Measurements from ENCODE around the gene OCA2.
"Not testable (repeated sequence)": the region's sequence is repeated elsewhere in the genome, so short reads cannot be mapped to it uniquely, and the experiment has no call there.

OCA2 gene

GRCh38 chr15:27744641-27745040 lies 354.5 kb downstream of the OCA2 start:
- no peaks in the 10 kb centered on the region for H3K36me3 Mint-ChIP-seq
- H3K27ac Mint-ChIP-seq: no peak overlapping the region
- no peaks in the 10 kb centered on the region for H3K4me1 Mint-ChIP-seq
- no peak for DNase-seq (ENCODE audit: low spot score in 2 of 2)
- peaks cover 13% of the 10 kb centered on the region for H3K9me3 Mint-ChIP-seq
- H3K4me3 Mint-ChIP-seq: no peak overlapping the region
- no peak for ATAC-seq

- no peaks in the 10 kb centered on the region for H3K36me3 Mint-ChIP-seq
- ATAC-seq (no peak), DNase-seq (ENCODE audit: low spot score in 2 of 2) (peak in 1 of 2 donors; percentile 15)
- H3K4me3 Mint-ChIP-seq: no peak overlapping the region
- peaks cover 15% of the 10 kb centered on the region for H3K9me3 Mint-ChIP-seq
- H3K27ac Mint-ChIP-seq: no peak overlapping the region
- no peaks in the 10 kb centered on the region for H3K4me1 Mint-ChIP-seq
Measured at GRCh38 chr15:27743638-27744037, 355.5 kb downstream of the OCA2 start.

- DNase-seq (ENCODE audit: low spot score in 2 of 2) (peak in 1 of 2 donors; percentile 13), ATAC-seq (no peak)
- no peak overlapping the region for H3K4me3 Mint-ChIP-seq
- H3K36me3 Mint-ChIP-seq: no peaks in the 10 kb centered on the region
- no peak overlapping the region for H3K27ac Mint-ChIP-seq
- H3K9me3 Mint-ChIP-seq: peaks cover 15% of the 10 kb centered on the region
- no peaks in the 10 kb centered on the region for H3K4me1 Mint-ChIP-seq
Measured at GRCh38 chr15:27742751-27743477, 356.2 kb downstream of the OCA2 start.

GRCh38 chr15:27741226-27741860 lies 357.8 kb downstream of the OCA2 start:
- no peak for DNase-seq (ENCODE audit: low spot score in 2 of 2)

GRCh38 chr15:27734785-27735495 lies 364.2 kb downstream of the OCA2 start:
- Mint-ChIP-seq H3K36me3 (no peaks in the 10 kb centered on the region), H3K27ac (no peak overlapping the region), H3K9me3 (peaks cover 27% of the 10 kb centered on the region), H3K4me1 (no peaks in the 10 kb centered on the region), H3K4me3 (no peak overlapping the region)
- no peak for DNase-seq (ENCODE audit: low spot score in 2 of 2)
- ATAC-seq: no peak

More at GRCh38 chr15:27741226-27741860, 357.8 kb downstream of the OCA2 start:
- Mint-ChIP-seq H3K4me1 (no peaks in the 10 kb centered on the region), H3K4me3 (no peak overlapping the region), H3K9me3 (peaks cover 18% of the 10 kb centered on the region), H3K36me3 (no peaks in the 10 kb centered on the region), H3K27ac (no peak overlapping the region)
- no peak for ATAC-seq

GRCh38 chr15:27731776-27732175 lies 367.3 kb downstream of the OCA2 start:
- H3K4me3 Mint-ChIP-seq: no peak overlapping the region
- H3K27ac Mint-ChIP-seq: no peak overlapping the region
- no peaks in the 10 kb centered on the region for H3K4me1 Mint-ChIP-seq
- no peaks in the 10 kb centered on the region for H3K36me3 Mint-ChIP-seq
- H3K9me3 Mint-ChIP-seq: peaks cover 18% of the 10 kb centered on the region
- DNase-seq (ENCODE audit: low spot score in 2 of 2) (no peak), ATAC-seq (no peak)

- Mint-ChIP-seq H3K9me3 (peaks cover 18% of the 10 kb centered on the region), H3K36me3 (no peaks in the 10 kb centered on the region), H3K27ac (no peak overlapping the region), H3K4me1 (no peaks in the 10 kb centered on the region), H3K4me3 (no peak overlapping the region)
- DNase-seq (ENCODE audit: low spot score in 2 of 2): no peak
- no peak for ATAC-seq
Measured at GRCh38 chr15:27730868-27731267, 368.2 kb downstream of the OCA2 start.

GRCh38 chr15:27725731-27726130 lies 373.4 kb downstream of the OCA2 start:
- ATAC-seq (no peak), DNase-seq (ENCODE audit: low spot score in 2 of 2) (no peak)
- Mint-ChIP-seq H3K4me1 (no peaks in the 10 kb centered on the region), H3K9me3 (peaks cover 8% of the 10 kb centered on the region), H3K27ac (no peak overlapping the region), H3K36me3 (no peaks in the 10 kb centered on the region), H3K4me3 (no peak overlapping the region)

GRCh38 chr15:27723821-27724220 lies 375.3 kb downstream of the OCA2 start:
- DNase-seq (ENCODE audit: low spot score in 2 of 2) (peak in 1 of 2 donors; percentile 8), ATAC-seq (no peak)
- Mint-ChIP-seq H3K36me3 (no peaks in the 10 kb centered on the region), H3K9me3 (peaks cover 11% of the 10 kb centered on the region), H3K27ac (no peak overlapping the region), H3K4me3 (no peak overlapping the region), H3K4me1 (no peaks in the 10 kb centered on the region)

GRCh38 chr15:27722102-27722501 lies 377.0 kb downstream of the OCA2 start:
- Mint-ChIP-seq H3K27ac (no peak overlapping the region), H3K9me3 (peaks cover 13% of the 10 kb centered on the region), H3K36me3 (no peaks in the 10 kb centered on the region), H3K4me3 (no peak overlapping the region), H3K4me1 (no peaks in the 10 kb centered on the region)
- DNase-seq (ENCODE audit: low spot score in 2 of 2): no peak
- no peak for ATAC-seq

GRCh38 chr15:27714675-27715074 lies 384.4 kb downstream of the OCA2 start:
- peaks cover 21% of the 10 kb centered on the region for H3K9me3 Mint-ChIP-seq
- H3K27ac Mint-ChIP-seq: no peak overlapping the region
- no peak for ATAC-seq
- no peak overlapping the region for H3K4me3 Mint-ChIP-seq
- H3K36me3 Mint-ChIP-seq: no peaks in the 10 kb centered on the region
- no peaks in the 10 kb centered on the region for H3K4me1 Mint-ChIP-seq
- no peak for DNase-seq (ENCODE audit: low spot score in 2 of 2)

GRCh38 chr15:27713850-27714249 lies 385.3 kb downstream of the OCA2 start:
- H3K4me3 Mint-ChIP-seq; H3K27ac Mint-ChIP-seq; DNase-seq (ENCODE audit: low spot score in 2 of 2); H3K4me1 Mint-ChIP-seq; H3K36me3 Mint-ChIP-seq; ATAC-seq: not testable (repeated sequence)
- H3K9me3 Mint-ChIP-seq: peaks cover 24% of the 10 kb centered on the region

GRCh38 chr15:27707257-27707656 lies 391.9 kb downstream of the OCA2 start:
- H3K9me3 Mint-ChIP-seq: peaks cover 20% of the 10 kb centered on the region
- no peak overlapping the region for H3K4me3 Mint-ChIP-seq
- no peaks in the 10 kb centered on the region for H3K4me1 Mint-ChIP-seq
- DNase-seq (ENCODE audit: low spot score in 2 of 2) (no peak), ATAC-seq (no peak)
- no peaks in the 10 kb centered on the region for H3K36me3 Mint-ChIP-seq
- H3K27ac Mint-ChIP-seq: no peak overlapping the region

- Mint-ChIP-seq H3K27ac (no peak overlapping the region), H3K9me3 (peaks cover 19% of the 10 kb centered on the region), H3K4me1 (no peaks in the 10 kb centered on the region), H3K4me3 (no peak overlapping the region), H3K36me3 (no peaks in the 10 kb centered on the region)
- DNase-seq (ENCODE audit: low spot score in 2 of 2) (no peak), ATAC-seq (no peak)
Measured at GRCh38 chr15:27706300-27706699, 392.8 kb downstream of the OCA2 start.

- no peak overlapping the region for H3K4me3 Mint-ChIP-seq
- DNase-seq (ENCODE audit: low spot score in 2 of 2) (no peak), ATAC-seq (no peak)
- no peak overlapping the region for H3K27ac Mint-ChIP-seq
- H3K36me3 Mint-ChIP-seq: no peaks in the 10 kb centered on the region
- H3K9me3 Mint-ChIP-seq: peaks cover 15% of the 10 kb centered on the region
- no peaks in the 10 kb centered on the region for H3K4me1 Mint-ChIP-seq
Measured at GRCh38 chr15:27705056-27705455, 394.1 kb downstream of the OCA2 start.
